A673 (cell line): Measurements from ENCODE around the gene CD72. TPM values are rescaled to one million over a fixed set of nuclear protein-coding genes. Genes with fewer than 3 reads are reported as not detected.
"Not testable (repeated sequence)": the region's sequence is repeated elsewhere in the genome, so short reads cannot be mapped to it uniquely, and the experiment has no call there.

Experiments
- BruUV-seq: library from RNA; stranded (reverse); fragments of 400-500 nt; replicated peaks from 2 replicates; lab custom pipeline; 2021; lab: Mats Ljungman, UMichigan
- CTCF ChIA-PET: fragments of 300-600 bp; sonication (Branson Sonifier 250); formaldehyde crosslinking; loops from one replicate; lab custom pipeline; 2022; ENCODE audit warnings: antibody characterized with exemption; lab: Charles Lee
- POLR2A ChIA-PET: fragments of 300-600 bp; sonication (Branson Sonifier 250); formaldehyde crosslinking; loops from one replicate; lab custom pipeline; 2022; ENCODE audit warnings: antibody characterized with exemption; ENCODE audit not compliant: low non-redundant PET; lab: Charles Lee
- DNase-seq: peaks from one replicate; pipeline ENCODE4 v3.0.0-alpha.2; 2015; ENCODE audit warnings: low spot score
- H3K27ac ChIP-seq: fragments of 200-600 bp; sonication (generic); 2 replicates; pipeline ENCODE4 v1.5.1; 2016; ENCODE audit warnings: mixed run types, low read depth, mild to moderate bottlenecking, mixed read lengths, antibody characterized with exemption, low read length; ENCODE audit not compliant: poor library complexity, severe bottlenecking
- H3K27me3 ChIP-seq: fragments of 200-600 bp; sonication (generic); replicated peaks from 2 replicates; pipeline ENCODE4 v1.6.1; 2017; ENCODE audit warnings: mixed run types, low read depth, mild to moderate bottlenecking, mixed read lengths, antibody characterized with exemption, low read length; ENCODE audit not compliant: insufficient read depth, poor library complexity
- H3K36me3 ChIP-seq: fragments of 200-600 bp; sonication (generic); 2 replicates; pipeline ENCODE4 v1.6.1; 2016; ENCODE audit warnings: mixed run types, mild to moderate bottlenecking, mixed read lengths, antibody characterized with exemption, low read length; ENCODE audit not compliant: insufficient read depth, poor library complexity, severe bottlenecking
- H3K4me1 ChIP-seq: fragments of 200-600 bp; sonication (generic); 2 replicates; pipeline ENCODE4 v1.6.1; 2017; ENCODE audit warnings: mixed run types, mild to moderate bottlenecking, mixed read lengths, antibody characterized with exemption, low read length; ENCODE audit not compliant: insufficient read depth, poor library complexity, severe bottlenecking
- H3K4me3 ChIP-seq: fragments of 200-600 bp; sonication (generic); 2 replicates; pipeline ENCODE4 v1.5.1; 2016; ENCODE audit warnings: low read depth, mixed run types, mild to moderate bottlenecking, mixed read lengths, low read length; ENCODE audit not compliant: poor library complexity, severe bottlenecking
- H3K9me3 ChIP-seq: fragments of 200-600 bp; sonication (generic); 2 replicates; pipeline ENCODE4 v1.6.1; 2016; ENCODE audit warnings: mixed run types, low read depth, mild to moderate bottlenecking, mixed read lengths, antibody characterized with exemption, low read length; ENCODE audit not compliant: poor library complexity, severe bottlenecking
- CTCF ChIP-seq: fragments of 300-800, 200-600 bp; sonication (generic); conservative IDR thresholded peaks from 2 replicates; pipeline ENCODE4 v1.5.1; 2017; ENCODE audit warnings: low read depth, mild to moderate bottlenecking, antibody characterized with exemption, low read length, moderate library complexity, mixed read lengths
- EZH2 ChIP-seq: fragments of 200-600 bp; sonication (generic); IDR thresholded peaks from 2 replicates; pipeline ENCODE4 v1.6.1; 2017; ENCODE audit warnings: borderline replicate concordance, low read depth, mild to moderate bottlenecking, mixed read lengths, antibody characterized with exemption, low read length; ENCODE audit not compliant: poor library complexity, severe bottlenecking
- intact Hi-C: fragments of 100-400 bp; cut with micrococcal nuclease; formaldehyde crosslinking; loops from one replicate; pipeline ENCODE4 v1.10.0; 2022; ENCODE audit not compliant: unreplicated experiment
- total RNA-seq: library from RNA; stranded (reverse); gene quantifications from 2 replicates; pipeline ENCODE4 v1.2.3, GENCODE V29; 2021

Gene CD72
- total RNA-seq, 1 experiment from 2014 or later = not detected

GRCh38 chr9:35646153-35646532 is 27.9 kb upstream of the CD72 start:
- Histone ChIP-seq H3K4me1 (peaks cover 4% of the 10 kb centered on the region), H3K36me3 (no peaks in the 10 kb centered on the region), H3K27ac (peak overlapping the region; percentile 64), H3K9me3 (no peaks in the 10 kb centered on the region), H3K4me3 (peak overlapping the region; percentile 52), H3K27me3 (no peaks in the 10 kb centered on the region)
- intact Hi-C loops = loop anchor here (1.0 to 5.0 kb wide), 2 partner anchors 12 to 44 kb away; partner anchors contain the start of genes CCDC107 and RMRP
- TF ChIP-seq CTCF = no peak
- TF ChIP-seq EZH2 = no peak
- DNase-seq = no peak
- POLR2A ChIA-PET = interaction anchor here (0.6 kb wide), 1 partner anchor 12 kb away, joined by 5 read pairs; the partner anchor contains the start of genes CCDC107 and RMRP
- BruUV-seq = TSS peak; percentile 50
- CTCF ChIA-PET = interaction anchor here (0.6 to 1.2 kb wide), 4 partner anchors 35 to 180 kb away, joined by 3 to 5 read pairs (median 4); partner anchors contain the start of gene CREB3

- ChIA-PET CTCF (interaction anchor here (0.6 to 1.2 kb wide), 4 partner anchors 35 to 180 kb away, joined by 3 to 5 read pairs (median 4); partner anchors contain the start of gene CREB3), POLR2A (interaction anchor here (0.6 kb wide), 1 partner anchor 12 kb away, joined by 5 read pairs; the partner anchor contains the start of genes CCDC107 and RMRP)
- not testable (repeated sequence) for H3K27me3 ChIP-seq, H3K4me1 ChIP-seq, H3K36me3 ChIP-seq, H3K9me3 ChIP-seq, H3K27ac ChIP-seq, BruUV-seq, DNase-seq
- intact Hi-C loops = loop anchor here (1.0 to 5.0 kb wide), 2 partner anchors 13 to 43 kb away; partner anchors contain the start of genes CCDC107 and RMRP
- H3K4me3 ChIP-seq = peak overlapping the region; percentile 52
Measured at GRCh38 chr9:35645736-35646135, 27.5 kb upstream of the CD72 start.

GRCh38 chr9:35643046-35643445 is 24.8 kb upstream of the CD72 start:
- BruUV-seq = no TSS peak
- no peaks in the 10 kb centered on the region for H3K9me3 ChIP-seq
- TF ChIP-seq CTCF = no peak
- no peak for TF ChIP-seq EZH2
- intact Hi-C loops = no loop called here
- no peaks in the 10 kb centered on the region for H3K27me3 ChIP-seq
- peaks cover 4% of the 10 kb centered on the region for H3K4me1 ChIP-seq
- no peak overlapping the region for H3K4me3 ChIP-seq
- DNase-seq = no peak
- CTCF ChIA-PET = no interaction called here
- POLR2A ChIA-PET = no interaction called here
- no peak overlapping the region for H3K27ac ChIP-seq
- no peaks in the 10 kb centered on the region for H3K36me3 ChIP-seq

GRCh38 chr9:35641478-35641877 is 23.3 kb upstream of the CD72 start:
- H3K36me3 ChIP-seq, DNase-seq, POLR2A ChIA-PET, CTCF ChIA-PET, H3K27me3 ChIP-seq, BruUV-seq, H3K27ac ChIP-seq, intact Hi-C loops, H3K9me3 ChIP-seq, H3K4me1 ChIP-seq, H3K4me3 ChIP-seq: not testable (repeated sequence)

GRCh38 chr9:35640431-35640830 is 22.2 kb upstream of the CD72 start:
- DNase-seq, H3K36me3 ChIP-seq, CTCF ChIA-PET, intact Hi-C loops, H3K4me1 ChIP-seq, H3K27ac ChIP-seq, H3K27me3 ChIP-seq, H3K9me3 ChIP-seq, POLR2A ChIA-PET, BruUV-seq, H3K4me3 ChIP-seq: not testable (repeated sequence)
